Occipital lobe (tissue), 2 donors: Measurements from ENCODE around the gene UBE2E2. TPM values are rescaled to one million over a fixed set of nuclear protein-coding genes. Genes with fewer than 3 reads are reported as not detected.

ENCODE experiments used
- DNase-seq: peaks from one replicate; lab custom pipeline; 2025; lab: John Stamatoyannopoulos, UW
- total RNA-seq: library from RNA; depleted of rRNA; stranded (reverse); fragments of >200 nt; gene quantifications from one replicate; pipeline ENCODE4 v1.2.3, GENCODE V29; 2014

UBE2E2 gene
- total RNA-seq, 1 donor from 2014 or later = 40.2 TPM

GRCh38 chr3:23580096-23580713 lies 377.1 kb downstream of the UBE2E2 start:
- no peak for DNase-seq

DNA sequence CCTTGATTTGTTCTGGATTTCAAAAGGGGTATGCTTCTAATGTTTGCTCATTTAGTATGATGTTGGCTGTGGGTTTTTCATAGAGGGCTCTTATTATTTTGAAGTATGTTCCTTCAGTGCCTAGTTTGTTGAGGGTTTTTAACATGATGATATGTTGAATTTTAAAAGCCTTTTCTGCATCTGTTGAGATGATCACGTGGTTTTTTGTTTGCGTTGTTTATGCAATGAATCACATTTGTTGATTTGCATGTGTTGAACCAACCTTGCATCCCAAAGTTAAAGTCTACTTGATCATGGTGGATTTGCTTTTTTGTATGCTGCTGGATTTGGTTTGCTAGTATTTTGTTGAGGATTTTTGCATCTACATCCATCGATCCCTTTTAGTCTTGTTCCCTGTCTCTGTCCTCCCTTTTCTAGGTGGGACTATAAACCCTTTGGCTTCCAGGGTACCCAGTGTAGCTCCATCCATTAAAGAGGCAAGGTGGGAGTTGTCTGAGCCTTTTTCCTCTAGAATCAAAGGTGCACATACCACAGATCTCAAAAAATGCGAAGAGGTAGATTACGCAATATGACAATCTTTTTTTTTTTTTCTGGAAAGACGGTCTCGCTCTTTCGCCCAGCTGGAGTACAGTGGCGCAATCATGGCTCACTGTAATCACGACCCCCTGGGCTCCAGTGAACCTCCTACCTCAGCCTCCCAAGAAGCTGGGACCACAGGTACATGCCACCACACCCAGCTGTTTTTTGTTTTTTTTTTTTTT lies 381.0 kb downstream of the UBE2E2 start:
- no peak for DNase-seq

DNA sequence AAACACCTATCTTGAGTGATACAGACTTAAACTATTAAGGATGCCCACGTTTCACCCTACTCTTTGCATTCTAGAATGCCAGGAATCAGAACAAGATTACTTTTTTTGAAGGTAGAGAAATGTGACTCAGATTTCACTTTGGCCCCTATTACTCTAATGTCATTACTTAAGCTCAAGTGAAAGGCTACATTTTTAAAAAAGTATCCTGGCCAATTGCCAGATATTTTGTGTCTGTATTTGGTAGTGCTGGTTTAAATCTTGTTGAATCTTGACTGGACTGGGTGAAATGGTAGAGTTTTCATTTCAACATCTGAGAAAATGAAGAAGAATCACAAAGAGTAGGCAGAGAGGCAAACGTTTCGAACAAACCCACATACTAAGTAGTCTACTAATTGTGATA lies 384.4 kb downstream of the UBE2E2 start:
- no peak for DNase-seq

GRCh38 chr3:23588547-23588946 lies 385.4 kb downstream of the UBE2E2 start:
- DNase-seq = no peak

- no peak for DNase-seq
Measured at GRCh38 chr3:23589602-23590001, 386.5 kb downstream of the UBE2E2 start.

GRCh38 chr3:23590424-23591273 lies 387.5 kb downstream of the UBE2E2 start:
- DNase-seq = no peak

GRCh38 chr3:23591374-23591773 lies 388.2 kb downstream of the UBE2E2 start:
- DNase-seq = no peak

DNA sequence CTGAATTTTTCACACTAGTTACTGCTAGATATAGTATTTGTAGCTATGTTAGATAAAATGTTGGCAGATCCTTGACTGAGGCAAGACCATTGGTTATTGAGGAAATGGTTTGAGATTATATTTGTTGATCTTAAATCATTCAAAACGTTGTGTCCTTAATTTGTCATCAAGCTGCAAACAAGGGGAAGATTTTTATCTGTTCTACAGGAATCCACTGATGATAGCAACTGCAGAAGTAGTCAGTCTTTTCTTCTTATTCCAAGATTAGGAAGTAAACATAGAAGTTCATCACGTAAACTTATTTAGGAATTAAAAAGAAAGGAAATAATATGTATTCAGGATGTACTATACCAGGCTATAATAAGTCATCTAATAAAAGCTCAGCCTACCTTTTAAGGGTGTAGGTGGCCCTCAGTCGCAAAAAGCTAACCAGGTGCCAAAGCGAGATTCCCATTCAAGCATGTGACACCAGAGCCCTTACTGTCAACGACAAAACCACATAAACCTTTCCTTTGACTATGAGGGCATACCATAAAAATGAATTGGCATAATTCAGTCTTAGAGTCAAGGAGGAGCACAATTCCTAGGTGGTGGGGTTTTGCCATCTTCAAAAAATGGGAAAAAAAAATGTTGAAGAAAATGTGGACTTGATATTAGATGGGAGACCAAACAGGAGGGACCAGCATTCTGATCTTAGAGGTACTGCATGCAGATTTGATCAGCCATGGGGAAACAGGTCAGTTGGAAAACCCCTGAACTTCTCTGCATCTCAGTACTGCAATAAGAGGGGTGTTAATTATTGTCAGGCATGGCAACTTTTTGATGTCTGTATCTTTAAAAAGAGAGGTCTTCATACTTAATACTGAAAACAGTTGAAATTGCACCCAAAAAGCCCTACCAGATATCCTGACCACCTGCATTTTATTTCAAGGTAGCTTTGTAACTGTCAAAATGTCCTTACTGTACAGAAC lies 390.1 kb downstream of the UBE2E2 start:
- no peak for DNase-seq

DNA sequence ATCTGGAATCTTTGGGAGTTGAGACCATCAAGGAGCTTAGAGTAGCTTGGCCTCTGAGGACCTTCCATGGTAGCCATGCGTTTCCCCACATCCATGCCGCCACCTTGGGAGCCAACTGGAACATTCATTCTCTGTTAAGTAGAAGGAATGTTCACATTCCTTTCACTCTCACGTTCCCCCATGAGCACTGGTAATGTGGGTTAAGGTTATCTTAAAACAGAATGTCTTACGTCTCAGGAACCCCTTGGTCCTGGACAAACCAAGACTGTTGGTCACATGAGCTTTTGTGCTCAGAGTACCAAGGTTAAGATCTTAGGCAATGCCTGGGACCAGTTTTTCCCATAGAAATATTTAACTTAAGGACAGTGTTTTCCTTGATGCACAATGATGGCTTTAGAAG lies 390.9 kb downstream of the UBE2E2 start:
- DNase-seq = no peak

DNA sequence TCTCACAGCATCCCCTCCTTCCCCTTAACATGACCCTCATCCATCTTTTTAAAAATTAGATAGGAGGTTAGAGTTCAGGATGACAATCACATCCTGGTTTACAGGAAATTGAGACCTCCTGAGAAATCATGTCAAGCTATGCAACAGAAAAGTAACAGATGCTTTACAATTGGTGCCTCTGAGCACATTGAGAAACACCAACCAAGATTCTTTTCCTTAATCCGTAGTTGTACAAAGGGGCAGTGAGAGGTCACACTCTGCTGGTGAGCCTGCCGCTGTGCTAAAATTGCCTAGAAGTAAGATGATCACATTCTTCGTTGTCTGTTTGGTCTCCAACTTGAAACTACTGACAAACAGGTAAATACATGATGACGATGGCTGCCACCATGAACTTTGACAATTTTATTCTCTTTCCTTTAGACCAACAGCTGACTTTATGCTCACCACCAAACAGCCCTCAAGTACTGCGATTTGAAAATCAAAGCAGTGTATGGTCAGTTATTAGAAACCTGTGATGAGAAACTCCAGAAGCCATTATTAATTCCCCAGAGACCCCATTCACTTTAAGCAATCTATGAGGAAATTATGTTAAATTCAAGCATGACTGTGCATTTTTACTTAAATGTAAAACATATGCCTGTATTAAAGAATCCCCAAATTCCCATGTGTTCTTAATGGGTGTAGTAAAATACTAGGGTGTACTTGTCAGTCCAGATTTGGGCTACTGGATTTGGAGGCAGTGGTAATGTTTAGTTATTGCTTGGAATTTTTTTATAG lies 392.0 kb downstream of the UBE2E2 start:
- no peak for DNase-seq

- no peak for DNase-seq
Measured at GRCh38 chr3:23595851-23596250, 392.7 kb downstream of the UBE2E2 start.

DNA sequence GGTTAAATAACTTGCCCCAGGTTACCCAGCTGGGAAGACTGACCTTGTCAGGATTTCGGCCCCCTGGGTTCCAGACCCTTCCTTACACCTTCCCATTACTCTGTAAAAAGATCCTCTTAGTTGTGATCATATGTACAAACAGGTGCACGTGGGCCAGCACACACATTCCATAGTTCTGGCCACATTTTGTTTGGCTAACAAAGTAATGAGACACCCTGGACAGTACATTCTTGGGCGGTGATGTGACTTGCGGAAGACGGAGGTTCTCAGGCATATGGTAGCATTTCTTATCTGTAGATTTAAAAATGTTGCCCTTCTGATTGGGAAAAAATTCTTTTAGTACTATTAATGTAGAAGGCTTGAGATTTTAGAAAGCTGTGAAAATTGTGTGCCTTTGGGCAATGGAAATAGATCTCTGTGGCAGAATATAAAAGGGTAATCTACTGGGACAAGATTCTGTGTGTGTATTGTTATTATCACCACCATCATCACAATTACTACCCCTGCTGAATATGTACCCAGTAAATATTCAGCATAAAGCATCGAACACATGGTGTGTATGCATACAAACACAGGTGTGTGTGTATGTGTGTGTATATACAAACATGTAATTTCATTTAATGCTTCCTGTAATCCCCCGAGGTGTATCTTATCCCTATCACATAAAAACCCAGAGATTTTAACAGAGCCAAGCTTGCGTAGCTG lies 397.2 kb downstream of the UBE2E2 start:
- DNase-seq = no peak

GRCh38 chr3:23601091-23601822 lies 398.1 kb downstream of the UBE2E2 start:
- DNase-seq = no peak

DNA sequence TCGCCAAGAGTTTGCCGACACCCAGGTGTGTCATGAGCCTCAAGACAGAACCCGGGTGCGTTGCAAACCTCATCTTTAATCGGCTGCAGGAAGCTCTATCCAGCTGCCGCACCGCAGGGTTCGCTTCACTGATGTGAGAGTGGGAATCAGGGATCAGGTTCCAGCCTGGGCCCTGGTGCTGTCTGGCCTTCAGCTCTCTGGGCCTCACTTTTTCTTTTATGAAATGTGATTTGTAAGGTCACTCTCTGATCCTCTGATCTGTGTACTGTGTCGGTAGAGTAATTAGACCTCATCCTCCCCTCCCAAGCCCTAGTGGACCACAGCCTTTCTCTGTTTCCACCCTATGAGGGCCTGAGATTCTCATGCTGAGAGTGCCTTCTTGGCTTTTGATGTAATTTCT lies 399.8 kb downstream of the UBE2E2 start:
- no peak for DNase-seq

DNA sequence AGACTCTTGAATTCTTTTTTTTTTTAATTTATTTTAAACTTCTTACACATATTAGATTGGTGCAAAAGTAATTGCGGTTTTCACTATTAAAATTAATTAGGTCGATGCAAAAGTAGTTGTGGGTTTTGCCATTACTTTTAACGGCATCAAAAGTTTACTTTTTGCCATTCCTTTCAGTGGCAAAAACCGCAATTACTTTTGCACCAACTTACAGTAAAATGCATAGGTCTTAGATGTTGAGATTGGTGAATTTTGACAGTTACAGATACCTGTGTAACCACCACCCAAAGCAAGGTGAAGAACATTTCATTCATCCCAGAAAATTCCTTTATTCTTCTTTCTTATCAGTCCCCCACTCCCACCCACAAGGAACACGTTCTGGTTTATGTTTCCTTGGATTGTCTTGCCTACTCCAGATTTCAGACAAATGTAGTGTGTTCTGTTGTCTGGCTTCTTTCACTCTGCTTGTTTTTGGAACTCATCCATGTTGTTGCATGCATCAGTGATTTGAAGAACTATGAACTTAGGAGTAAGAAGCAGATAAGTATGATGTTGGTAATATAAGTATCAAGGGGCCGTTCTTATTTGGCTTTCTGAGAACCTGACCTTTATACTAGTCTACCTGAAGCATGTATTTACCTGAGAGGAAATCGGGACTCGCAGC lies 404.2 kb downstream of the UBE2E2 start:
- no peak for DNase-seq

GRCh38 chr3:23608650-23609049 lies 405.5 kb downstream of the UBE2E2 start:
- no peak for DNase-seq

DNA sequence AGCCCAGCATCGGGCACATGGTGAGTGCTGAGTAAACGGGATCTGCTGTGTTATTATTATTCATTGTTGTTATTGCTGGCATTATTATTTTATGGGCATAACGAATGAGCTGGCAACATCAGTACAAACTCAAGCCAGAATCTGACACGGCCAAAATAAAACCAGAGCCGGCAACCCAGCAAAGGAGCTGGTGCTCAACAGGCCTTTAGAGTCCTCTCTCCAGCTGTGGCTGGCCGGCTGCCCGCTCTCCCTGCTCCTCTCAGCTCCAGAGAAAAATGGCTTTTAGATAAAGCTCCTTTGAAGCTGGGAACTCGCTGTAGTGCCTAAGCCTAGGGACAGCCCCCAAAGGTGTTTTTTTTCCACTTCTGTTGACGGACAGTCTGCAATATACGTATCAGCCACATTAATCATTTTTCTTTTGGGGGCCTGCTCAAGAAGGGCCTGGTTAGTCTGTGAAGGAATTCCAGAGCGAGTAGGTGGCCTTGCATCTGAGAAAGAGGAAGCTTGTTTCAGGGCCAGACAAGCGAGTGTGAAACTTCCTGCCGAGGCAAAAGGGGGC lies 408.7 kb downstream of the UBE2E2 start:
- peak; percentile 49 for DNase-seq

DNA sequence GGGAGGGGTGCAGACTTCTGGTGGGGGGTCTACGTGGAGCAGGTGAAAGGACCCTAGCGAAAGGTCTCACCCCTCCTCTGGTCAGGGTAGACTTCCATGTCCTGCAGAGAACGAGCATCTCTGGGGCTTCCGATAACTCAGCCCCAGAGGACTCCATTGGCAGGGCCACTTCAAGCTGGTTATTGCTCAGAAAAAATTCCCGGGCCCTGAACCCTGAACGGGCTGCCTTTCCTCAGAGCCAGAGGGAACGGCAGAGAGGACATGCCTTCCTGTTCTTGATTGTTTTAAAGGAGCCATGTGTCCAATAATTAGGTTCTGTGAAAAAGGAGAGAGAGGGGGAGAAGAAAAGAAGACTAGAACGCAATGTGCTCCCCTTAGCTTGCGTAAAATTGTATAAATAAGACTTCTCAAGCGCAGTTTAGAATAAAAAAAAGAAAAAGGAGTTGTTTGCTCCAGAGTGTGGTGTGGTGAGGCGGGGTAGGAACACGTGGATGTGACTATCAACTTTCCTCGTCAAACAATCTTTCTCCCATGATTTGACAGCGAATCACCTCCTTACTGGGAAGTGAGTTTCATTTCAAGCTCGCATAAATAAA lies 409.3 kb downstream of the UBE2E2 start:
- no peak for DNase-seq
